Subcutaneous adipose tissue (tissue), 4 donors: Measurements from ENCODE around the gene KCNJ6. TPM values are rescaled to one million over a fixed set of nuclear protein-coding genes. Genes with fewer than 3 reads are reported as not detected.

Source experiments
- CTCF ChIP-seq: fragments of 450-650 bp; IDR thresholded peaks from one replicate; pipeline ENCODE4 v1.5.1; 2016; ENCODE audit warnings: low read depth, mild to moderate bottlenecking, control low read depth, antibody characterized with exemption, moderate library complexity
- total RNA-seq, 4 donors: library from RNA; depleted of rRNA; stranded (reverse); fragments of >200 nt; gene quantifications; one replicate each; pipeline ENCODE4 v1.1.0, GENCODE V29; 2016

Gene KCNJ6
- total RNA-seq, 4 donors from 2014 or later = not detected

GRCh38 chr21:37917612-37918011 lies 1.4 kb upstream of the KCNJ6 start:
- no peak for TF ChIP-seq CTCF

DNA sequence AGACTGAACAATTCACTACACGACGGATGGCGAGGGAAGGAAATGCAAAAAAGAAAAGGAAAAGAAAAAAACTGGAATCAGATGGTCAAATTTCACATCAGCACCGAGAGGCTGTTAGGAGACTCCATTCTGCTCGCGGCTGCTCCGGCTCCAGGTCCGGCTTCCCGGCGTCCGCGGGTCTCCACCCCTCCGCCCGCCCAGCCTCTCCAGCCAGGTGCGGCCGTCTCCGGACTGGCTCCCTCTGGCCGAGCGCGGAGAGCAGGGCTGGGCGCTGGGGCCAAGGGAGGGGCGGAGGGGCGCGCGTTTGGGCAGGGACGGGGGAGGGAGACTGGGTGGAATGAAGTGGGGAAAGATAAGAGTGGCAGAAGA lies 332 bp downstream of the KCNJ6 start:
- no peak for TF ChIP-seq CTCF

GRCh38 chr21:37915497-37915911 lies 753 bp downstream of the KCNJ6 start:
- no peak for TF ChIP-seq CTCF

DNA sequence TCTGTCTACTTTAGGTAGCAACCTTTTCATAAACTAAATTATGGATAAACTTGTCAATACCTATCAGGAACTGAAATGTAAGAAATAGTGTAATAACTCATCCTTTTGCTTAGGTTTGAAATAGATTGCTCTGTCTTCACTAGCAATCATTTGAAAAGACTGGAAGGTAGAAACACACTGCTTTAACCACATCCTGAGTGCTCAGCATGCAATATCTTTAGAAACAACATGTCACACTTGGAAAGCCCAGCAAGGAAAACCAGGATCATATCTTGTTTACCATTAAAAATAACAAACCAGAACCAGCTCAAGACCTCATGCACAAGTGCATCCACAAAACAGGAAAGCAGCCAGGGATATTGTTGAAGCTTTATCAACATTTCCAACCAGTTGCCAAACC lies 3.6 kb downstream of the KCNJ6 start:
- TF ChIP-seq CTCF = no peak

DNA sequence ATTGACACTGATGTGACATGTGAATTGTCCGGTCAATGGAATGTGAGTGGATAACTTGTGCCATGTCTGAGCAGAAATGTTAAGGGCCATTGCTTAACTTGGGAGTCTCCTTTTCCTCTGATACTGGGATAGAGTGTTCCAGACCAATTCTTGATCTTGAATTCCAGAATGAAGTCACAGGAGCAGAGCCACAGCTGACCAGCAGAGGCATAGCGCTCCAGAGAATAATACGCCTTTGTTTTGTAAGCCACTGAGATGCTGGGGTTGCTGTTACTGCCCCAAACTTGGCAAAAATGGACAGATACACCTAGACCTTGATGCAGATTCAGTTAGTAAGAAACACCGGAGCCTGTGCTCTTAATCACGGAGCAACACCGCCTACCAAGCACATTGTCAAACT lies 6.3 kb downstream of the KCNJ6 start:
- TF ChIP-seq CTCF = no peak

DNA sequence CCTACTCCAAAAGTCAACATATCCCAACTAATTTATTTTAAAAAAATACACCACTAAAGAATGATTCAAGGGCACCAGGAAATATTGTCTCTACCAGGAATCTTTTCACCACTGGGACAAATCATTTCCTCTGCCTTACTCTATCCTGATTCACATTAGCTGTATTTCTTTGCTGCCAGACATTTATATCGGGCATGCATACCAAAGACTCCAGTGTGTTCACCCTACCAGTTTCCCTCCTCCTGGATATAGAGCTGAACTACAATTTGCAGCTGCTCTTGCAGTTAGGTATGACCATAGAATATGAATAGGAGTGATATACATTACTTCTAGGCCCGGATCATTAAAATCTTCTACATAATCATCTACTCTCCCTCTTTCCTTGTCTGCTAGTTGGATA lies 7.6 kb downstream of the KCNJ6 start:
- TF ChIP-seq CTCF = no peak

GRCh38 chr21:37907076-37907475 lies 9.2 kb downstream of the KCNJ6 start:
- TF ChIP-seq CTCF = no peak

DNA sequence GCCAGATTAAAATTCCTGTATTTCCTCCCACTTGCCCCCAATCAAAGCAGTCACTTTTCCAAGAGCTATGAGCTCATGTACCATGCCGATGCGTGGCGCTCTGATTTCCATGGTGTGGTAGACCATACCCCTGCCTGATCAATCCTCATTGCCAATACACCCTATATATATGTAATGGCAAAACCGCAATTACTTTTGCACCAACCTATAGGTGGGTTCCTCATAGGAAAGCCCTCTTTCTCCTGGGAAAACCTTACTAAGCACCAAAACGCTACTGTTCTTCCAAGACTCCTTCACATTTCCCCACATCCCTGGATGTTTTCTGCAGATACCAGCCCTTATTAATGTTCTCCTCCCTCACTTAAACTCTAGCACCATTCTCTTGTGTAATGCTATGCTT lies 11.0 kb downstream of the KCNJ6 start:
- TF ChIP-seq CTCF = no peak
